ENCODE data around the gene EFEMP1. TPM values are rescaled to one million over a fixed set of nuclear protein-coding genes. Genes with fewer than 3 reads are reported as not detected.

EFEMP1 gene
- polyA plus RNA-seq, 3 donors = not detected

DNA sequence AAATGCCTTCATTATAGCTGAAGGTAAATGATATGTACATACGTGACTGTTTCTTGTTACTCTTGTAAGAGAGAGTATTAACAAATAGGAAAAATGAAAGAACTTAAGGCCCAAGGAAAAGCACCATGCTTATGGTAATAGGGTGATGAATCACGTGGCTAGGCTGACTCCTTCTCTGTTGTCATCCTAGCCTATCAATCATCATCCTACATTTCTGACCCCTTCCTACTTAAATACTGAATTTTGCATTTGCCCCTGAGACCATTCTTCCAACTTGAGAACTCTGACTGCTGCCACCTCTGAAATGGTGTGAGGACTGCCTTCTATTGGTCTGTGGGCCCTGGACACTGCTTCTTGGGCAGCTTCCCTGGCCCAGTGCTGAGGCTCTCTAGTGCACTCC lies 28.9 kb downstream of the EFEMP1 start:
- Histone ChIP-seq H4K20me1 (ENCODE audit: insufficient read depth, low read length) (no peaks in the 10 kb centered on the region), H3K9me3 (replicated peaks in 1 of 2; ENCODE audit: control insufficient read depth in 1 of 2, insufficient read depth in 1 of 2, low read length in 2 of 2) (peaks cover 0 to 7% of the 10 kb centered on the region in 2 donors), H3K27me3 (ENCODE audit: control insufficient read depth in 2 of 2, insufficient read depth in 2 of 2, low read length in 2 of 2) (no peaks in the 10 kb centered on the region), H3K4me1 (ENCODE audit: control insufficient read depth in 1 of 2, insufficient read depth in 2 of 2, low read length in 2 of 2) (no peaks in the 10 kb centered on the region), H2AFZ (ENCODE audit: insufficient read depth, low read depth, low read length, poor library complexity, severe bottlenecking) (no peak overlapping the region), H3K79me2 (ENCODE audit: insufficient read depth, low read length) (no peaks in the 10 kb centered on the region), H3K4me3 (replicated peaks in 1 of 3; ENCODE audit: low read depth in 2 of 3, low read length in 3 of 3) (no peak overlapping the region), H3K36me3 (replicated peaks in 1 of 2; ENCODE audit: control insufficient read depth in 1 of 2, insufficient read depth in 2 of 2, low read length in 2 of 2) (no peaks in the 10 kb centered on the region), H3K9ac (ENCODE audit: insufficient read depth, low read length, poor library complexity, severe bottlenecking) (no peak overlapping the region), H3K27ac (ENCODE audit: low read depth in 1 of 2, low read length in 2 of 2) (no peak overlapping the region), H3K4me2 (replicated peaks; ENCODE audit: extremely low read depth, low read length, poor library complexity, severe bottlenecking) (no peak overlapping the region)
- H3K27me3 Mint-ChIP-seq (ENCODE audit: low read depth in 3 of 3) = peaks cover 0 to 6% (median 2%) of the 10 kb centered on the region in 3 donors
- peaks cover 0 to 5% (median 0%) of the 10 kb centered on the region in 7 donors for H3K9me3 Mint-ChIP-seq
- no peaks in the 10 kb centered on the region for H3K4me1 Mint-ChIP-seq
- 60% methylated on average over 1 of the region's 2 CpGs for WGBS (ENCODE audit: insufficient coverage)
- no peaks in the 10 kb centered on the region for H3K36me3 Mint-ChIP-seq
- DNase-seq = no peak
- no peak overlapping the region for H3K27ac Mint-ChIP-seq
- no peak overlapping the region for H3K4me3 Mint-ChIP-seq
- TF ChIP-seq, protein P1, sequence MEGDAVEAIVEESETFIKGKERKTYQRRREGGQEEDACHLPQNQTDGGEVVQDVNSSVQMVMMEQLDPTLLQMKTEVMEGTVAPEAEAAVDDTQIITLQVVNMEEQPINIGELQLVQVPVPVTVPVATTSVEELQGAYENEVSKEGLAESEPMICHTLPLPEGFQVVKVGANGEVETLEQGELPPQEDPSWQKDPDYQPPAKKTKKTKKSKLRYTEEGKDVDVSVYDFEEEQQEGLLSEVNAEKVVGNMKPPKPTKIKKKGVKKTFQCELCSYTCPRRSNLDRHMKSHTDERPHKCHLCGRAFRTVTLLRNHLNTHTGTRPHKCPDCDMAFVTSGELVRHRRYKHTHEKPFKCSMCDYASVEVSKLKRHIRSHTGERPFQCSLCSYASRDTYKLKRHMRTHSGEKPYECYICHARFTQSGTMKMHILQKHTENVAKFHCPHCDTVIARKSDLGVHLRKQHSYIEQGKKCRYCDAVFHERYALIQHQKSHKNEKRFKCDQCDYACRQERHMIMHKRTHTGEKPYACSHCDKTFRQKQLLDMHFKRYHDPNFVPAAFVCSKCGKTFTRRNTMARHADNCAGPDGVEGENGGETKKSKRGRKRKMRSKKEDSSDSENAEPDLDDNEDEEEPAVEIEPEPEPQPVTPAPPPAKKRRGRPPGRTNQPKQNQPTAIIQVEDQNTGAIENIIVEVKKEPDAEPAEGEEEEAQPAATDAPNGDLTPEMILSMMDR (IDR thresholded peaks at IDR 0.05) = no peak
- intact Hi-C loops (cut with micrococcal nuclease) = no loop called here

DNA sequence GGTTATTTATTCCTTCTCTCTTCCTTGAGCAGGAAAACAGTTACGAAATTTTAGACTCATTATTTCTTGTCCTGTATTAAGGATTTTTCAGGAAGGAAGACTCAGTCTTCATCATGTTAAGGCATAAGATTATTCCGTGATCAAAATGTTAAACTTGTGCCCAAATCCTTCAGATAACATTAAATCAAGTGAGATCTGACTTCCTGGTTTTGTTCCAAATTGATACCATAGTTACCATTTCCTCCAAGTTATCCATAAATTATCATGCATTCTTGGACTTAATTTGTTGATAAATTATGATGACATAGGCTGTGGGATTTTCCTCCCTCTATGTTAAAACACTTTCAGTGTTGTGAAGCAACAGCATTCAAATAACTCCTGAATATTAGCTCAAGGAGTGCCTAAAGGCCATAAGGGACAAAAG lies 31.9 kb downstream of the EFEMP1 start:
- Histone ChIP-seq H3K4me2 (replicated peaks; ENCODE audit: extremely low read depth, low read length, poor library complexity, severe bottlenecking) (no peak overlapping the region), H3K9me3 (replicated peaks in 1 of 2; ENCODE audit: control insufficient read depth in 1 of 2, insufficient read depth in 1 of 2, low read length in 2 of 2) (peaks cover 0 to 7% of the 10 kb centered on the region in 2 donors), H3K79me2 (ENCODE audit: insufficient read depth, low read length) (no peaks in the 10 kb centered on the region), H3K27me3 (ENCODE audit: control insufficient read depth in 2 of 2, insufficient read depth in 2 of 2, low read length in 2 of 2) (peaks cover 0 to 5% of the 10 kb centered on the region in 2 donors), H3K36me3 (replicated peaks in 1 of 2; ENCODE audit: control insufficient read depth in 1 of 2, insufficient read depth in 2 of 2, low read length in 2 of 2) (no peaks in the 10 kb centered on the region), H3K9ac (ENCODE audit: insufficient read depth, low read length, poor library complexity, severe bottlenecking) (no peak overlapping the region), H3K4me3 (replicated peaks in 1 of 3; ENCODE audit: low read depth in 2 of 3, low read length in 3 of 3) (no peak overlapping the region), H3K27ac (ENCODE audit: low read depth in 1 of 2, low read length in 2 of 2) (no peak overlapping the region), H3K4me1 (ENCODE audit: control insufficient read depth in 1 of 2, insufficient read depth in 2 of 2, low read length in 2 of 2) (no peaks in the 10 kb centered on the region), H4K20me1 (ENCODE audit: insufficient read depth, low read length) (no peaks in the 10 kb centered on the region), H2AFZ (ENCODE audit: insufficient read depth, low read depth, low read length, poor library complexity, severe bottlenecking) (no peak overlapping the region)
- peaks cover 0 to 5% (median 0%) of the 10 kb centered on the region in 7 donors for H3K9me3 Mint-ChIP-seq
- no peak for DNase-seq
- WGBS (ENCODE audit: insufficient coverage) = no CpG with 5 or more reads among the region's 2 CpGs
- peaks cover 0 to 8% (median 7%) of the 10 kb centered on the region in 3 donors for H3K27me3 Mint-ChIP-seq (ENCODE audit: low read depth in 3 of 3)
- H3K36me3 Mint-ChIP-seq = no peaks in the 10 kb centered on the region
- no peaks in the 10 kb centered on the region for H3K4me1 Mint-ChIP-seq
- H3K27ac Mint-ChIP-seq = no peak overlapping the region
- intact Hi-C loops (cut with micrococcal nuclease) = no loop called here
- TF ChIP-seq, protein P1 (IDR thresholded peaks at IDR 0.05) = no peak
- H3K4me3 Mint-ChIP-seq = no peak overlapping the region

Data from CD14-positive monocyte (primary cell).